DMS53 (cell line): ENCODE data around the gene CDC42BPB.

ENCODE experiments used
- DNase-seq: peaks from one replicate; lab custom pipeline; 2025; lab: John Stamatoyannopoulos, UW

The CDC42BPB gene

DNA sequence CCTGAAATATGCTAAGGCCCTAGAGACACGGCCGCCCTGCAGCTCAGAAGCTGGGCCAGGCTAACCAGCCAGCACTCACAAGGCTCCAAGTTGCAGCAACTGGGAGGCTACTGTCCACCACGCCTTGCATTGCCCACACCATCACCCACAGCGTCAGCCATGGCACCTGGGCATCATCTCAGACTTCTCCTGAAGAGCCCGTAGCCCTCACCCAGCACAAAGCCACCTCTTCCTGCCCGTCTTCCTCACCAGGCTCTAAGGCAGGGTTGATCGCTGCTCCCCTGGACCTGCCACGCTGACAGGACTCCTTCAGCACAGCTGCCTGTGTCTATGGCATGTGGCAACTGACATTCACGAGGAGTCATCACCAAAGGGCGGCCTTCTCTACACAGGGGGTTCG, 38.1 kb downstream of the CDC42BPB start:
- no peak for DNase-seq

GRCh38 chr14:103016594-103016993, 40.8 kb downstream of the CDC42BPB start:
- DNase-seq: no peak

- DNase-seq: no peak
Measured at GRCh38 chr14:103016071-103016470, 41.3 kb downstream of the CDC42BPB start.

GRCh38 chr14:103015426-103015825, 41.9 kb downstream of the CDC42BPB start:
- no peak for DNase-seq

DNA sequence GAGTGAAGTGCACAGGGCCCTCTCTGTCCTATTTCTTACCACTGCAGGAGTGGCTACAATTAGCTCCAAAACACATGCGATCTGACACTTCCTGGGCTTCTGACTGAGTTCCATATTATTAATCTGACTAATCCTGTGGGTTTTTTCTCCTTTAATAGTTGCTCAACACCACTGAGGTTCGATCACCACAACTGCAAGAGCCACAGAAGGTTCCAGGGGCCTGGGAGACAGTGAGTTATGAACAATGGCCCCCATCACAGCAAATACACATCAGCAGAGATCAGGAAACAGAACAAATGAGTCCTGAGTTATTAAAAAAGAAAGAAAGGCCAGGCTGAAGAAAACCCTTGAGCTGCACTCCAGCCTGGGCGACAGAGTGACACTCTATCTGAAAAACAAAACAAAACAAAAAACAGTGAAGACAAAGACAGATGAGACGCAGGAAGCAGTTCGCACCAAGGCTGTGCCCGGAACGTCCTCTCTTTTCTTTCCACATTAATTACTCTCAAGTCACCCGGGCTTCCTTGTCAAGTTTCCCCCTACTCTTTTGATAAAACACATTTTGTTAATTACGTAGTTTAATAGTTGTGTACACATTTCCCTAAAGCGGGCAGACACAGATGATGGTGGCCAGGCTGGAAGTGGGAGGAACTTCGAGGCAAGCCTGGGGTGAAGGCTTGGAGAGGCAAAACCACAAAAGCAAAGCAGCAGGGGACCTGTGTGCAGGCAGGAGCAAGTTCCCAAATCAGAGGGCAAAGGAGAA, 42.7 kb downstream of the CDC42BPB start:
- DNase-seq: no peak

GRCh38 chr14:103013028-103013427, 44.3 kb downstream of the CDC42BPB start:
- DNase-seq: no peak

DNA sequence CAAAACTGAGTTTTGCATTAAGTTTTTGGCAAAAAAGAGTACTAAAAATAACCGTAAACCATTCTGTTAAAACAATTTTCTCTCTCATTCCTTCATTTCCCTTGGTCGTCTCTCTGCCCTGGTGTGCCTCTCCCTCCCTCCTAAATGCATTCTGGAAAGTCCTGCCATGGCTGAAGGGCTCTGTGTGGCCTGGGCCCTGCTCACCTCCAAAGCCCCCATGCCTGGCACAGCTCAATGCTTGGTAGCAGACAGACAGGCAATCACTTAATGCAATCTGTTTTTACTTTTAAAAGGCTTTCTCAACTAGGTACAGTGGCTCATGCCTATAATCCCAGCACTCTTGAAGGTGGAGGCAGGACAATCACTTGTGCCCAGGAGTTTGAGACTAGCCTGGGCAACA, 47.8 kb downstream of the CDC42BPB start:
- DNase-seq: no peak

GRCh38 chr14:103008768-103009357, 48.5 kb downstream of the CDC42BPB start:
- DNase-seq: no peak

DNA sequence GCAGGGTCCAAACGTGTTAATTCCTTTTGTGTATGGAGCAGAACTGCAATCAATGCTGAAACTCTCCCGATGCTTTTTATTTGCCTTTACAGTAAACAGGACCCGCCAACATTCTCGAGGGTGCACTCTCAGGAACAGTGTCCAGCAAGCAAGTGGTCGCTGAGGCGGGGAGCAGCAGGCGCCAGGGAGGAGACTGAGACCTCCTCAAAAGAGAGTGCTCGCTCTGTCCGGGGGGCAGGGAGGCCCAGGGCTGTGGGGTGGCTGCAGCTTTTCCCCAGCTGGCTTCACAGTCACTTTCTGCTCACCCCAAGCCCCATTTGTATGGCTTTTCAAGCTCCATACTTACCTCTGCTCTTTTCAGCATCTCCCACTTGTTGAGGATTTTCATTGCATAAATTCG, 49.2 kb downstream of the CDC42BPB start:
- no peak for DNase-seq

GRCh38 chr14:103007555-103007954, 49.8 kb downstream of the CDC42BPB start:
- DNase-seq: no peak

DNA sequence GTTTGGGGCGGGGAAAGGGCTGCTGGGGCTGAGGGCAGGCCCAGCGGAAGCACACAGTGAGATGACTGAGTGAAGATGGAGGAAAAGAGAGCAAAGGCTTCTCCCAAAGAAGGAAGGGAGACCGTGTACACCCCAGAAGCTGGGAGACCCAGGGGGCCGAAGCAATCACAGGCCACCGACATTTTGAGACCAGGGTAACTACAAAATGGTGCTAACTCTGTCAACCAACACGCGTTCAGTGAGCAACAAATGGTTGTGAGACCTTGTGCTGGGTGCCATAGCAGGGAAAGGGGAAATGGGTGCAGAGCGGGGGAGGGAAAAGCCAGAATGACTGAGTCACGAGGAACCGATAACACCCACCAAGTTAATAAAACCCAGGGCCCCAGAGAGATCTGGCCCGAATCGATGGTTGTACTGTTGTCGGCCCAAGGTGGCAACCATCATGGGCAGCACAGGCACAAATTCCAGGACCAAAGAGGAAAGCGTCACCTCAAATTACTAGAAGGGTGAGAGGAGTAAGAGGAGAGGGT, 50.3 kb downstream of the CDC42BPB start:
- DNase-seq: no peak

DNA sequence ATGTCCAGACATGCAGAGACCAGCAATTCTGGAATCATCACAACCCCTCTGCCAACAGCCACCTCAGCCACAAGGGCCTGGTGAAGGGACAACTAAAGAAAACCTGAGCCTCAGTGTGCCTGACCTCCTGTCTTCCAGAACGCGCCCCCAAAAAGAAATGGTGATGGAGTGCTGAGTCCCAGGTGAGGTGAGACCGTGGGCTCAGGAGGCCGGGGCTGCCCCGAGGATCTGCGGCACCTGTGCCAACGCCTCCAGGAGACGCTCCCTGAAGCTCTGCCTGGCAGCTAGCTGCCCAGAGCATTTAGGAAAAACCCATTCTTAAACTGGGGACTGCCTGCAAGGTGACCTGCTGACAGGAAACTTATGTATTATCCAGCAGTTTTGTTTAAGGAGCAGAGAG, 51.2 kb downstream of the CDC42BPB start:
- DNase-seq: no peak

- no peak for DNase-seq
Measured at GRCh38 chr14:103003850-103004249, 53.5 kb downstream of the CDC42BPB start.

DNA sequence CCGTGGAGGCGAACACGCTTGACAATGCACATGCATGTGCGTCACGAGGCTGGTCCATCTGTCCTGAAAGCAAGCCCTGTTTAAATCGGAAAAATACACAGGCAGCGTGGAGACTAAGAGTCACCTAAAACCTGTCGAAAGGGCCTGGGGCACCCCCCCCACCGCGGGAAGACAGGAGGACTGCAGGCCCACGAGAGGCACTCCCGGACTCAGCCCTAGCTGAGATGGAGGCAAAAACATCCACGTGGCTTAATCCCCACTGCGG, 54.1 kb downstream of the CDC42BPB start:
- no peak for DNase-seq

DNA sequence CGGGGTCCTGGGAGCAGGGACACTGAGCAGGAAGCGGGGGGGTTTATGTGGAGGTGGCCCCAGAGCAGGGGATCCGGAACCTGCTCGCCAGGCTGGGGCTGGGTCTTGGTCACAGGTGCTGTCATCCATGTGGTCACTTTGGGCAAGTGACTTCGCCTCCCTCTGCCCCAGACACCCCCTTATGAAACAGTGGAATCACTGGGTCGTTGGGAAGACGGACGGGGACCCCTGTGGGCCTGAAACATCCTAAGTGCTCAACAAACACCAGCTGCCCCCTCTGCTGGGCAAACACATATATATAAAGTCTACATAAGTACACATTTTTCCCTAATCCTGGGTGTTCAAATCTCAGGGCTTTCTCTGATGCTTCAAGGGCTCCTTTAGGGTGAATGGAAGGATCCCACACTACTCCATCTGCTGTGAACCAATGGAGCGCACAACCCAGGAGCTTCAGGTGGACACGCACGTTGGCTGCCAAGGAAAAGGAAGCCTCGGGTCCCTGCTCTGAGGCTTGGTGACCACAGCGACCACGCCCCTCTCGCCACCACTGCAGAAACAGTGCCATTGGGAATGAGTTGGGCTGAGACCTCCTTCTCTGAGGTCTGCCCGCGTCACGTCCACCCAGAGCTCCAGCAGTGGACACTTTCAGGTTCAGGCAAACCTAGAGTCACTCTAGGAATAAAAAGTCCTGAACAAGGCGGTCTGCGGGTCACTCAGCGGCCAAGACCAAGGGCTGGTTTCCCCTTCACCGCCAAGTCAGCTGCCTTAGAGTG, 54.6 kb downstream of the CDC42BPB start:
- DNase-seq: no peak

DNA sequence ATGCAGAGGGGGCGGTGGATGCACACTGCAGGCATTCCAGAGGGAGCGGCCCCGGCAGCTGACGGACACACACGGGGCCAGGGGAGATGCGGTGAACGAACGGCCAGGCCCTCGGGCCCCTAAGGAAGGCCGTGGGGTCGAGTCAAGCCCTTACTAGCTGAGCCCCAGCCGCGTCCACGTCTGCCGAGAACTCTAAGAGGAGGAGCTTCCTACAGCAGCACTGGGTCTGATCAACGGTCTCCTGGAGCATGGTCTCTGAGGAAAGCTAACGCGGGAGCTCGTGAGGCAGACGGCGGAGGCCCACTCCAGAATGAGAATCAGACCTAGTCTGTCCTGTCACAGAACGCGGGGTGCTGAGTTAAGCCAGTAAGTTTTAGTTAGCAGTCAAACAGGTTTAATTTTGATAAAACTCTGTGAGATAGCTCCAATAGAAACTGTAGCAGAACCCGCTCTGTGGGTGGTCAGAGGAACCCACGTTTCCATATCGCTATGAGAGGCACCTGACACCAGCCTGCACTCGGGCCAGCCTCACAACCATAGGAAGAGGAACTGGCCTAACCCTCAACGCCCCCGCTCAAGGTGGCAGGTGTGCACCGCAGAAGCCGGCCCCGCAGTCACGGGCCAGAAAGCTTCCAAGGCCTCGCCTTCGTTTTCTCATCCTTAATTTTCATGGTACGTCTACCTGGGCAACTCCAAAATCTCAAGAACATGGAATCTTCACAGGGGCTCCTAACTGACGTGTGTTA, 55.5 kb downstream of the CDC42BPB start:
- DNase-seq: no peak

DNA sequence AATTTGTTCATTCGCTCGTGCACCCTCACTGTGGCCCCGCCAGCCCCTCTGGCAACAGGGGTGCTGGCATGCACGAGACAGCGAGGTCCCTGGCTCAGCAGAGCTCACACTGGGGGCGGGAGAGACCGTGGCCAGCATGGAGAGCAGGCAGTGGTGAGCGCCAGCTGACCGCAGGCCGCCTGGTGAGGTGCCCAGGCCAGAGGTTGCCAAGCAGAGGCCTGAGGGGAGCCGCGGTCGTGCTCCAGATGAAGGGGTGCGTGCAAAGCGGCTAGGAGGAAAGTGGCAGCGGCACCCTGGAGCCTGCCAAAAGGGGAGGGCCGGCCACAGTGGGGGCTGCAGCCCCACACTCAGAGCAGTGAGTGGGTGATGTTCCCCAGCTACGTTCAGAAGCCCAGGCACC, 56.1 kb downstream of the CDC42BPB start:
- DNase-seq: no peak

DNA sequence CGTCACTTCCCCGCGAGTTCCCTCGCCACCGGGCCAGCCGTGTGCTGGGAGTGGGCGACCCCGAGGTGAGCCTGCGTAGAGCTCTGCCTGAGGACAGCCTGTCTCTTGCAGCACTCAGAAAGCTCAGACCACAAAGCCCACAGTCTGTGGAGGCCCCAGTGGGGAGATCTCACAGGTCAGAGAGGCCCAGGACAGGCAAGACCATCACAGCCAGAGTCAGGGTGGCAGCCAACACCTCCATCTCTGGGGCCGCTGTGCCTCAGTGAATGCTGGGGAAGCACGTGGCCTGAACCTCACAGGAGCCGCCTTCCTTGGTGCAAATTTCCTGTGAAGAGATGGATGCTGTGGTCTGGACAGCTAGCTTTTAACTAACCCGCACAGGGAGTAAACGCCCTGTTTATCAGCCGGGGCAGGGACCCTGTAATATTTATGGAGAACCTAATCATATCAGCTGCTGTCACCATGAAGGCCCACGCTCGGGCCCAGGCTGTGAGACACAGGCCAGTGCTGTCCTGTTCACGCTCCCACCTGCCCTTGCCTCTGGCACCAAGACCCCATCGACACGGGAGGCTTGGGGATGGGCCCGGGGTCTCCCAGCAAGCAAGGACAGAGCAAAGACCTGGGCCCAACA, 56.9 kb downstream of the CDC42BPB start:
- no peak for DNase-seq

DNA sequence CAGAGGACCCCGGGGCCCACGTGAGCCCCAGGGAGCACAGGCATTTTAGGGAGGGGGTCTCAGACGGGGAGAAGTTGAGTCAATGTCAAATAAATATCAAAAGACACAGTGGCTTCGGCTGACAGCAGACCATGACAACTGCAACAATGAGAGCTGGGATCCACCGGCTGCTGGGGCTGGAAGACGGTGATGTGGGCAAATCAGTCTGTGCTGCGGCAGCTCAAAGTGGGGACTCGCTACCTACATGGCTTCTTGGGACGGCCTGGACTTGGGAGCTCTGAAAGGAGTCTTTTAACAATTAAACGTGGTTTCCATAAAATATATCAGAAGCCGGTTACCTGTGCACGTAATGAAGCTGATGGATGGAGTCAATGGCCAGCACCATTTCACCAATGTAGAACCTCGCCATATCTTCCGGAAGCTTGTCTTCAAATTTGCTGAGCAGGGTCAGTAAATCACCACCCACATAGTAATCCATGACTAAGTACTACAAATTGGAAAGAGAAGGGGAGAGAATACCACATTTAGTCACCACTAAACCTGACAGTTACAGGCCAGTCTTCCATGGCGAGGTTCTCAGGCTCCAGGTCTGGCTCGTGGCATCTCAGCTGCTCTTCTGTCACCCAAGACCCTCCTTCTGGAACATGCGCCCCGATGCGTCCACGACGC, 58.0 kb downstream of the CDC42BPB start:
- no peak for DNase-seq

- no peak for DNase-seq
Measured at GRCh38 chr14:102998393-102998792, 59.0 kb downstream of the CDC42BPB start.

DNA sequence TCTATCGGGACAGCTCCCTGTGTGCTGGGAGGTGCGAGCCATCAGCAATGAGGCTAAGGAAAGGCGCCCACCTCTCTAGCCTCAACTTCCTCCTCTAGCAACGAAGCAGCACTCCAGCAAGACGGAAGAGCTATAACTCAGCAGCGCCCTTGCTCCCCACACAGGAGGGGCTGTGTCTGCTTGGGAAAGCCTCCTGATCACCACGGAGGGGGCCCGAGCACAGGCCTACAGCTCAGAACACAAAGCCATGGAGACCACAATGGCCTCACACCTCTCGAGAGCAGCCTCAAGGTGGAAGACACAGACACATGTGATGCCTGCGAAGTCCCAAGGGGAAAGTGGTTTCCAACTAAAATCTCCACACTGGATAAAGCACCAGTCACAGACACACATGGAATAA, 60.4 kb downstream of the CDC42BPB start:
- no peak for DNase-seq
